ENCODE results near the gene OR2H1.

GRCh38 chr6:29478740-29479139 is 21.8 kb downstream of the OR2H1 start:
- TF ChIP-seq MAX (CRISPR knock-in tag; IDR thresholded peaks at IDR 0.05) (no peak), CTCF (IDR thresholded peaks at IDR 0.05) (no peak), CREB1 (CRISPR knock-in tag; IDR thresholded peaks at IDR 0.05) (no peak), FOXJ3 (CRISPR knock-in tag; IDR thresholded peaks at IDR 0.05; ENCODE audit: borderline replicate concordance) (no peak), ZNF317 (CRISPR knock-in tag; IDR thresholded peaks at IDR 0.05; ENCODE audit: borderline replicate concordance, low read depth) (no peak), IRF1 (CRISPR knock-in tag; IDR thresholded peaks at IDR 0.05) (no peak), NR3C1 (CRISPR knock-in tag; conservative IDR thresholded peaks at IDR 0.05; ENCODE audit: low read depth) (no peak), ZNF121 (CRISPR knock-in tag; IDR thresholded peaks at IDR 0.05) (no peak)

All from WTC11 (cell line).